Skeletal muscle cell (primary cell): ENCODE data around the gene FOXJ3.

ENCODE experiments used
- DNase-seq: peaks from one replicate; pipeline ENCODE4 v3.0.0-alpha.2; 2010; ENCODE audit warnings: low read depth
- H3K4me3 ChIP-seq: 2 replicates; pipeline ENCODE4 v1.5.1; 2011; ENCODE audit warnings: low read depth, mild to moderate bottlenecking, control low read depth, low read length, moderate library complexity

The FOXJ3 gene

GRCh38 chr1:42158189-42158588 lies 176.8 kb downstream of the FOXJ3 start:
- DNase-seq: no peak
- no peak overlapping the region for H3K4me3 ChIP-seq

GRCh38 chr1:42157667-42158066 lies 177.4 kb downstream of the FOXJ3 start:
- DNase-seq: no peak
- H3K4me3 ChIP-seq: no peak overlapping the region

GRCh38 chr1:42155362-42155761 lies 179.7 kb downstream of the FOXJ3 start:
- DNase-seq: no peak
- no peak overlapping the region for H3K4me3 ChIP-seq

- no peak for DNase-seq
These were observed 180.3 kb downstream of the FOXJ3 start for GRCh38 chr1:42154685-42155084.

GRCh38 chr1:42153624-42154023 lies 181.4 kb downstream of the FOXJ3 start:
- no peak overlapping the region for H3K4me3 ChIP-seq
- DNase-seq: no peak

More at GRCh38 chr1:42154685-42155084, 180.3 kb downstream of the FOXJ3 start:
- H3K4me3 ChIP-seq: no peak overlapping the region

- no peak for DNase-seq
- no peak within 1 kb of the TSS for H3K4me3 ChIP-seq
These were observed 182.0 kb downstream of the FOXJ3 start, which contains the start of gene GUCA2B for GRCh38 chr1:42152907-42153600. Gene GUCA2B, plus strand, starts transcription at chr1:42153410. Its CDS starts 41 bp downstream, at chr1:42153451.

- no peak for DNase-seq
- H3K4me3 ChIP-seq: no peak overlapping the region
These were observed 182.9 kb downstream of the FOXJ3 start for GRCh38 chr1:42152119-42152518.

GRCh38 chr1:42150651-42151050 lies 184.4 kb downstream of the FOXJ3 start:
- DNase-seq: no peak
- no peak overlapping the region for H3K4me3 ChIP-seq

GRCh38 chr1:42148166-42148565 lies 186.9 kb downstream of the FOXJ3 start:
- no peak for DNase-seq
- H3K4me3 ChIP-seq: no peak overlapping the region

GRCh38 chr1:42146626-42147320 lies 188.3 kb downstream of the FOXJ3 start:
- no peak for DNase-seq
- no peak overlapping the region for H3K4me3 ChIP-seq

GRCh38 chr1:42145764-42146625 lies 189.0 kb downstream of the FOXJ3 start:
- no peak for DNase-seq
- H3K4me3 ChIP-seq: no peak overlapping the region

GRCh38 chr1:42145389-42145716 lies 189.7 kb downstream of the FOXJ3 start:
- DNase-seq: no peak

GRCh38 chr1:42144711-42145388 lies 190.2 kb downstream of the FOXJ3 start:
- H3K4me3 ChIP-seq: no peak overlapping the region
- no peak for DNase-seq

More at GRCh38 chr1:42145389-42145716, 189.7 kb downstream of the FOXJ3 start:
- H3K4me3 ChIP-seq: no peak overlapping the region

GRCh38 chr1:42143896-42144710 lies 190.9 kb downstream of the FOXJ3 start:
- DNase-seq: no peak
- H3K4me3 ChIP-seq: no peak overlapping the region

GRCh38 chr1:42142894-42143675 lies 191.9 kb downstream of the FOXJ3 start:
- H3K4me3 ChIP-seq: no peak overlapping the region
- DNase-seq: no peak

GRCh38 chr1:42141978-42142377 lies 193.1 kb downstream of the FOXJ3 start:
- no peak for DNase-seq
- no peak overlapping the region for H3K4me3 ChIP-seq

GRCh38 chr1:42140191-42140590 lies 194.8 kb downstream of the FOXJ3 start:
- DNase-seq: no peak
- H3K4me3 ChIP-seq: no peak overlapping the region

- DNase-seq: no peak
- H3K4me3 ChIP-seq: no peak overlapping the region
These were observed 195.6 kb downstream of the FOXJ3 start for GRCh38 chr1:42139444-42139843.
